ENCODE results near the gene TENT4B.
"Not testable (repeated sequence)": the region's sequence is repeated elsewhere in the genome, so short reads cannot be mapped to it uniquely, and the experiment has no call there.

Gene TENT4B

GRCh38 chr16:50161950-50162349, 8.8 kb downstream of the TENT4B start:
- no peak for DNase-seq (ENCODE audit: low spot score)
- in situ Hi-C loops (cut with MboI; ENCODE audit: low sequenced_read_pairs, unreplicated experiment), result no loop called here
- TF ChIP-seq CTCF (IDR thresholded peaks at IDR 0.05; ENCODE audit: borderline replicate concordance, control extremely low read depth, extremely low read depth, insufficient read depth, missing control alignments), result no peak

- in situ Hi-C loops (cut with MboI; ENCODE audit: low sequenced_read_pairs, unreplicated experiment), result no loop called here
- no peak for TF ChIP-seq CTCF (IDR thresholded peaks at IDR 0.05; ENCODE audit: borderline replicate concordance, control extremely low read depth, extremely low read depth, insufficient read depth, missing control alignments)
- DNase-seq (ENCODE audit: low spot score), result no peak
Observed at GRCh38 chr16:50165473-50165872, 12.4 kb downstream of the TENT4B start.

- DNase-seq (ENCODE audit: low spot score), result no peak
- TF ChIP-seq CTCF (IDR thresholded peaks at IDR 0.05; ENCODE audit: borderline replicate concordance, control extremely low read depth, extremely low read depth, insufficient read depth, missing control alignments), result no peak
- in situ Hi-C loops (cut with MboI; ENCODE audit: low sequenced_read_pairs, unreplicated experiment), result no loop called here
Observed at GRCh38 chr16:50166511-50167500, 13.7 kb downstream of the TENT4B start.

GRCh38 chr16:50167556-50167955, 14.4 kb downstream of the TENT4B start:
- no peak for TF ChIP-seq CTCF (IDR thresholded peaks at IDR 0.05; ENCODE audit: borderline replicate concordance, control extremely low read depth, extremely low read depth, insufficient read depth, missing control alignments)
- no peak for DNase-seq (ENCODE audit: low spot score)
- in situ Hi-C loops (cut with MboI; ENCODE audit: low sequenced_read_pairs, unreplicated experiment), result no loop called here

GRCh38 chr16:50169555-50170096, 16.5 kb downstream of the TENT4B start:
- in situ Hi-C loops (cut with MboI; ENCODE audit: low sequenced_read_pairs, unreplicated experiment), result no loop called here
- TF ChIP-seq CTCF (IDR thresholded peaks at IDR 0.05; ENCODE audit: borderline replicate concordance, control extremely low read depth, extremely low read depth, insufficient read depth, missing control alignments), result no peak
- DNase-seq (ENCODE audit: low spot score), result no peak

GRCh38 chr16:50171773-50172172, 18.7 kb downstream of the TENT4B start:
- in situ Hi-C loops (cut with MboI; ENCODE audit: low sequenced_read_pairs, unreplicated experiment), result not testable (repeated sequence)

More at GRCh38 chr16:50171773-50172172, 18.7 kb downstream of the TENT4B start:
- DNase-seq (ENCODE audit: low spot score), result not testable (repeated sequence)
